Fibroblast of lung (primary cell): Measurements from ENCODE around the gene GALNT18. TPM values are rescaled to one million over a fixed set of nuclear protein-coding genes. Genes with fewer than 3 reads are reported as not detected.

Experiments
- DNase-seq, 2 donors: peaks; one replicate each; pipeline versions ENCODE4 v3.0.0 to v3.0.0-alpha.2; 2010; ENCODE audit warnings: low read depth in 2 of 2
- H2AFZ ChIP-seq: 2 replicates; pipeline ENCODE4 v1.5.1; 2012; ENCODE audit warnings: low read length, control low read depth, inconsistent platforms
- H3K27ac ChIP-seq: 2 replicates; pipeline ENCODE4 v1.5.1; 2011; ENCODE audit warnings: low read length, control low read depth; ENCODE audit not compliant: insufficient read depth
- H3K27me3 ChIP-seq: 2 replicates; pipeline ENCODE4 v1.5.1; 2011; ENCODE audit warnings: mild to moderate bottlenecking, low read length; ENCODE audit not compliant: control insufficient read depth, insufficient read depth
- H3K36me3 ChIP-seq: 2 replicates; pipeline ENCODE4 v1.5.1; 2011; ENCODE audit warnings: low read length; ENCODE audit not compliant: control insufficient read depth, insufficient read depth
- H3K4me1 ChIP-seq: 2 replicates; pipeline ENCODE4 v1.5.1; 2011; ENCODE audit warnings: low read length; ENCODE audit not compliant: control insufficient read depth, insufficient read depth; ENCODE audit errors: extremely low read depth
- H3K4me2 ChIP-seq: 2 replicates; pipeline ENCODE4 v1.5.1; 2011; ENCODE audit warnings: low read length, control low read depth; ENCODE audit not compliant: insufficient read depth; ENCODE audit errors: extremely low read depth
- H3K4me3 ChIP-seq, 4 experiments: fragments of 200-600 bp in 1 of 4; sonication (generic) in 1 of 4; replicated peaks in 1 of 4; 2 replicates each; pipeline ENCODE4 v1.5.1; 2011 to 2016; ENCODE audit warnings: low read length in 4 of 4, low read depth in 3 of 4, mild to moderate bottlenecking in 3 of 4, control low read depth in 2 of 4, inconsistent platforms in 1 of 4, mixed read lengths in 1 of 4; ENCODE audit not compliant: insufficient read depth in 1 of 4; ENCODE audit errors: control extremely low read depth in 1 of 4
- H3K79me2 ChIP-seq: 2 replicates; pipeline ENCODE4 v1.5.1; 2012; ENCODE audit warnings: mild to moderate bottlenecking, low read length, inconsistent platforms; ENCODE audit not compliant: control insufficient read depth, insufficient read depth
- H3K9ac ChIP-seq: 2 replicates; pipeline ENCODE4 v1.5.1; 2011; ENCODE audit warnings: mild to moderate bottlenecking, low read length, control low read depth; ENCODE audit not compliant: insufficient read depth
- H3K9me3 ChIP-seq: 2 replicates; pipeline ENCODE4 v1.5.1; 2012; ENCODE audit warnings: low read depth, low read length; ENCODE audit not compliant: control insufficient read depth, insufficient read depth
- H4K20me1 ChIP-seq: 2 replicates; pipeline ENCODE4 v1.5.1; 2011; ENCODE audit warnings: low read length; ENCODE audit not compliant: control insufficient read depth, insufficient read depth; ENCODE audit errors: extremely low read depth
- CTCF ChIP-seq, 2 donors: IDR thresholded peaks in 1 of 2; conservative IDR thresholded peaks in 1 of 2; 1 replicate in 1 of 2; 2 replicates in 1 of 2; pipeline ENCODE4 v1.5.1; 2011 to 2012; ENCODE audit warnings: low read length in 2 of 2, control low read depth in 1 of 2, inconsistent platforms in 1 of 2, low read depth in 1 of 2, mild to moderate bottlenecking in 1 of 2
- EZH2 ChIP-seq: IDR thresholded peaks from 2 replicates; pipeline ENCODE4 v1.5.1; 2012; ENCODE audit warnings: low read length, control low read depth, mild to moderate bottlenecking; ENCODE audit errors: missing control alignments
- polyA plus RNA-seq, 2 donors: library from polyadenylated mRNA; depleted of rRNA in 1 of 2; stranded (reverse) in 1 of 2; unstranded in 1 of 2; fragments of >200 nt; gene quantifications; 2 replicates each; pipeline ENCODE4 v1.2.1, GENCODE V29; 2011 to 2012; ENCODE audit warnings: missing spikeins in 1 of 2
- total RNA-seq: library from RNA; depleted of rRNA; stranded (reverse); fragments of >200 nt; gene quantifications from 2 replicates; pipeline ENCODE4 v1.2.1, GENCODE V29; 2014

Gene GALNT18
- total and polyA plus RNA-seq, 2 donors (not counting 1 experiment from before 2014, with no cell fraction given): 0.50 to 19.3 TPM

GRCh38 chr11:11451501-11452005 lies 170.3 kb downstream of the GALNT18 start:
- H3K4me2 ChIP-seq: no peak overlapping the region
- no peaks in the 10 kb centered on the region for H4K20me1 ChIP-seq
- no peak for TF ChIP-seq EZH2
- no peak for TF ChIP-seq CTCF (conservative IDR thresholded peaks at IDR 0.05 in 1 of 2, IDR thresholded peaks at IDR 0.05 in 1 of 2; ENCODE audit: low read depth in 1 of 2, low read length in 2 of 2)
- no peaks in the 10 kb centered on the region for H3K4me1 ChIP-seq
- no peak overlapping the region for H2AFZ ChIP-seq
- no peaks in the 10 kb centered on the region for H3K27me3 ChIP-seq
- H3K79me2 ChIP-seq: no peaks in the 10 kb centered on the region
- peak in 1 of 2 donors; percentile 4 for DNase-seq
- H3K27ac ChIP-seq: no peak overlapping the region
- H3K4me3 ChIP-seq: no peak overlapping the region
- H3K9me3 ChIP-seq: no peaks in the 10 kb centered on the region
- H3K9ac ChIP-seq: no peak overlapping the region
- no peaks in the 10 kb centered on the region for H3K36me3 ChIP-seq

GRCh38 chr11:11450744-11451362 lies 171.0 kb downstream of the GALNT18 start:
- no peaks in the 10 kb centered on the region for H4K20me1 ChIP-seq
- no peaks in the 10 kb centered on the region for H3K9me3 ChIP-seq
- no peaks in the 10 kb centered on the region for H3K36me3 ChIP-seq
- H3K27me3 ChIP-seq: no peaks in the 10 kb centered on the region
- no peak overlapping the region for H3K4me2 ChIP-seq
- no peak for TF ChIP-seq CTCF (conservative IDR thresholded peaks at IDR 0.05 in 1 of 2, IDR thresholded peaks at IDR 0.05 in 1 of 2; ENCODE audit: low read depth in 1 of 2, low read length in 2 of 2)
- no peak for TF ChIP-seq EZH2
- peak in 1 of 2 donors; percentile 79 for DNase-seq
- no peak overlapping the region for H3K4me3 ChIP-seq
- H2AFZ ChIP-seq: no peak overlapping the region
- H3K4me1 ChIP-seq: no peaks in the 10 kb centered on the region
- no peak overlapping the region for H3K27ac ChIP-seq
- no peaks in the 10 kb centered on the region for H3K79me2 ChIP-seq
- no peak overlapping the region for H3K9ac ChIP-seq

- Histone ChIP-seq H3K9me3 (no peaks in the 10 kb centered on the region), H3K27ac (no peak overlapping the region), H3K9ac (no peak overlapping the region), H2AFZ (no peak overlapping the region), H3K79me2 (no peaks in the 10 kb centered on the region), H3K4me3 (no peak overlapping the region), H4K20me1 (no peaks in the 10 kb centered on the region), H3K4me2 (no peak overlapping the region), H3K27me3 (no peaks in the 10 kb centered on the region), H3K4me1 (no peaks in the 10 kb centered on the region), H3K36me3 (no peaks in the 10 kb centered on the region)
- TF ChIP-seq EZH2 (no peak), CTCF (conservative IDR thresholded peaks at IDR 0.05 in 1 of 2, IDR thresholded peaks at IDR 0.05 in 1 of 2; ENCODE audit: low read depth in 1 of 2, low read length in 2 of 2) (no peak)
- no peak for DNase-seq
Measured at GRCh38 chr11:11449327-11449726, 172.5 kb downstream of the GALNT18 start.
